ENCODE results near the gene ZFYVE26.

Gene ZFYVE26

DNA sequence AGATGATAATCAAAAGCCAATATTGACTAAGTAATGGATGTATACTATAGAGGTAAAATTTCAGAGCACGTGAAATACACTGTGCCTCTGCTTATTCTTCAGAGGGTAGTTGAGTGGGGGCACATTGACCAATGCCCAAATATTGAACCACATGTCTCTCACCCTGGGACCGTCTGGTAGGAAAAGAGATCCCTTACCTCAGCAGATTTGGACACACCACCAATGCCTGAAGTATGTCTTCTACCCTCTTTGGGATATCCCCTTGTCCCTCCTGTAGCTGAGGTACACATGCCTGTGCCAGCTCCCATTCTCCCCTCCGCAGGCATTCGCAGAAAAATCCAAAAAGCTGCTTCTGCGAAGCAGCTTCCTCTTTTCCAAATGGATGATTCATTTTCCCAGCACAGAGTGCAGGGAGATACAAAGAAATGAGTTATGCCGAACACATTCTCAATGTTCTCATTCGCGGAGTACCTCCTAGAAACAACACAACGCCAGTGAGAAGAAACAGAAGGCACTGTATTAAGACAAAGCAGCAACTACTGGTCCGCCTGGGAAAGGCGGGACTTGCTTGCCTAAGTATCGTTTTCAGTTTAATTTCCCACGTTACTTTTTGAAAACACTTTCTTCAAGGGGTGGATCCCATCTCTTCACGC is 691 bp downstream of the ZFYVE26 start:
- no peak for DNase-seq

DNA sequence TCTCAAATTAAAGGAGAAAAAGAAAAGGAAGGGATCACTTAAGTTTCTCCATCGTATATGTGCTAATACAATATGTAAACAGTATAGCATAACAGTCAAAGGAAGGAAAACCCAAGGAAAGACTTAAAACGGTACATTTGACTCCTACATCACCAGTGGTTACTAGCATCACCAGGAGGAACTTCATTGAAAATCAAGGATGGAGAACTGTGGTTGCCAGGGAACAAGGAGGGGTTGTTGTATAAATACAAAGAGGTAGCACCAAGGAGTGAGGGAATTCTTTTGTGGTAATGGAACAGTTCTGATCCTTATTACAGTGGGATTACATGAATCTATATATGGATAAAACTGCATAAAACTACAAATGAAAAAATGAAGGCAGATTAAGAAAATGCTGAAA is 1.6 kb downstream of the ZFYVE26 start:
- DNase-seq: no peak

DNA sequence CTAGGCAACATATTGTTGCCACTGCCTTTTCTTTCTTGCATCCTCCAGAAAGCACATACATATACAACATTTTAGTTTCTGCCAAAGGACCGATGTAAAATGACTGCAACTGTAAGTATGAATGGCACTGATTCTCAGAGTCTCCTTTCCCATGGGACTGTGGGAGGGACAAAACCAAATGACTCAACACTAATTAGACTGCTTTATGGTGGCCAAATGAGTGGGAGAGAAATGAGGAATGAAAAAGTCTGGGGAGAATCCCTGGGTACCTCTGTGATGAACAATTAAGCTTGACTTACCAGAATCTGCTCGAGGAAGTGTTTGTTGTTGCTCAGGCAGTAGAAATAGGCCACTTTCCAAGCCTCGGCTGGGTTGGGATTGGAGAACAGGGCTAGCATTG is 10.1 kb downstream of the ZFYVE26 start:
- DNase-seq: no peak

DNA sequence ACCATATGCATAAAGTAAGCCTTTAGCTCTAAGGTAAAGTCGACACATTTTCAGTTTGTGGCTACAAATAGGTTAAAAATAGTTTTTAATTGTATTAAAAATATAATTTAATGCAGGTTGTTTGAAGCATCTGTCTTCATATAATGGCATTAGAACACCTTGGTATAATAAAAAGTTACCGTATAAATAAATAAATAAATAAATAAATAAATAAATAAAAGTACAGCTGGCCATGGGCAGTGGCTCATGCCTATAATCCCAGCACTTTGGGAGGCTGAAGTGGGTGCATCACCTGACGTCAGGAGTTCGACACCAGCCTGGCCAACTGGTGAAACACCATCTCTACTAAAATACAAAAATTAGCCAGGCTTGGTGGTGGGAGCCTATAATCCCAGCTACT is 15.6 kb downstream of the ZFYVE26 start:
- no peak for DNase-seq

DNA sequence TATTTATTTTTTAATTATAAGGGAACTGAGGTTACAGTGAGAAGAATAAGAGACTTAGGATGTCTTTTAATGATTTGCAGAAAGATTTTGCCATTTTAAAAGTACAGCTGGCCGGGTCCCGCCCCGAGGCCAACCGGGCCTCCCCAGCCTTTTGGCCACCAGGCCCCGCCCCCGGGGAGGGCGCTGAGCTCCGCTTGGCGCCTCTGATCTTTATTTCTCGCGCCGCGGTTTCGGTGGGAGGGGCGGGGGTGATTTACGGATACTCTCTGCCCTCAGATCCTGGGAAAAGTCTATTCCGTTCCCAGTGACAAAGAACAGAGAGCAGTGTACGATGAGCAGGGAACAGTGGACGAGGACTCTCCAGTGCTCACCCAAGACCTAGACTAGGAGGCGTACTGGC is 17.7 kb downstream of the ZFYVE26 start:
- no peak for DNase-seq

DNA sequence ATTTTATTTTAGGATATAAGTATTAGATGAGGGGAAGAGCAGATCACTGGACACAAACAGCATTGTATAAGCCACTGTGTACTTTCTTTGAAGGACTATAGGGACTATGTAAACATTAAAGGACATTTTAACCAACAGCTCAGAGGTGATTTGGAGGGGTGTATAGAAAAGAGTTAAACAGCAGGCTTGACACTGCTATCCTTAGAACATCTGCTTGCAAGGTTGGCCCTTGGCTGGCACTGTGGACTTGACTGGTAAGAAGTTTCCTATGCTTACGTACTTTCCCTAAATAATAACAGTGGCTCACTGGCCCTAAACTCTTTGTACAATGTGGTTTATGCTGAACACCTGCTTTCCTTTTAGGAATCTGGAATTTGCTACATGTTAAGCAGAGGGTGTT is 28.7 kb downstream of the ZFYVE26 start:
- no peak for DNase-seq

DNA sequence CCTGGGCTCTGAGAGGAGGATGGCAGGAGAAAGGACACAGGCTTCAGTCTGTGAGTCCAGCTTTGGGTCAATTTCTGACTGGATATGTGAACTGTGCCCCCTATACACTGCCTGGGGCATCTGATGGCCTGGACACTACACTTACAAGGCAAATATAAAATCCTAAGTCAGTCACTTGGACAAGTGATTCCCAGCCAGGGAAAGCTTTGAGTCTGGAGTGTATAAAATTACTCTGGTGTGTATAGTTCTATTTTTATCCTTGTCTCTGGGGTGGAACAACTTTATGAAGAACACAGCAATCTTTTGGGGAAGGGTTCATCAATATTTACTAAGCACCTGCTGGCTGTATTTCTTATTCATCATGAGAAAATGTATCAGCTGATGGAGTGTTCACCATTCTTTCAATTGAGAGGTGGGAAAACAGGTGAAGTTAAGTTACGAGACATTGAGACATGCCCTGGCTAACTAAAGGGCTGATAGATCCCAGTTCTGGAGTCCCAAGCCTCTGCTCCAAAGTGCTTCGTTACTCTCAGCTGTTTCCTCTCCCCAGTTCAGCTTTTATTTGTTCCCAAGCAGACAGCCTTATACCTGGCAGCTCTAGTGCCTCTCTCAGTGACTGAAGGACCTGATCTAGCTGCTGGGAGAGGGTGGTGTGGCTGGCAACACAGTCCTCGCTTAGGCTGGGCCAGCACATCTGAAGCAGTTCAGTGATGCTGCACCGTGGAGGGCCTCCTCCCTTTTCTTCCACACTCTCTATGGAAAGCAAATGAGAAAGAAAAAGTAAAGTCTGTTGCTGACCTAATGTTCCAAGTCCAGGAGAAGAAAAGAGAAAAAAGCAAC is 30.9 kb downstream of the ZFYVE26 start:
- DNase-seq: no peak

DNA sequence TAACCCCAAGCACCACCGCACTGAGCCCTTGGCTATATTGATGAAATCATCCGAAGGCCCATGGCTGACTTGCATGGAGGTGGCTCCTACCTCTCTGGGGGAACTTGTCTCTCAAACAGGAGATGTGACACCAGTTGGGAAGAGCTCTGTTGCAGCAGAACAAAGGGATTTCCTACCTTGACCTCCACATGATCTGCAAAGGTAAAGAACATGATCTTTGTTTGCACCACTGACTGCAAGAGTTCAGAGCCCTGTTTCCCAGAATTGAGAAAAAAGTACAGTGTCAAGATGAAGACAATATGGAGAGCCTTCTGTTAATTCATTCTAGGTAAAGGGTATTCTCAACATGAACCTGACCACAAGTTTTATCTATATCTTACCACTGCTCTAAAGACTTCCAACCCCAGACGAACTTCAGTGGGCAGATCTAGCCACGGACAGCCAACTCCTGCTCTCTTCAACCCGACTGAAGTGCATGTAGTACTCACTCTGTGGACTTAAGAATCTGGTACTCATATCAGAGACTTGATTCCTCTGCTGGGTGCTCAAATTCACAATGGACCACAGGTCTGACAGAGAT is 32.1 kb downstream of the ZFYVE26 start:
- DNase-seq: no peak

DNA sequence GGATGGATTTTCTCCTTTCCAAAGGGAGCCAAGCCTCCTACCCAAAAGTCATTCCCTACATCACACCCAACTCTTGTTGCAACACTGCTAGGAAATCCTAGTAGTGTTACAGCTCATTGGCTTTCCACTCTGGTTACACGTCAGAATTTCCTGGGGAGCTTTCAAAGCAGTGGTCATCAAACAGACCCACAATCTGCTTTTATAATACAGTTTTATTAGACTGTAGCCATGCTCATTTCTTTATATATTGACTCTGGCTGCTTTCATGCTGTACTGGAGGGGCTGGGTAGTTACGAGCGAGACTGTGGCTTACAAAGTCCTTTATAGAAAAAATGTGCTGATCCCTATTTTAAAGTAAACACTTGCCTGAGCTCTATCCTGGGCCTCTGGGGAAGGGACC is 34.3 kb downstream of the ZFYVE26 start:
- no peak for DNase-seq

DNA sequence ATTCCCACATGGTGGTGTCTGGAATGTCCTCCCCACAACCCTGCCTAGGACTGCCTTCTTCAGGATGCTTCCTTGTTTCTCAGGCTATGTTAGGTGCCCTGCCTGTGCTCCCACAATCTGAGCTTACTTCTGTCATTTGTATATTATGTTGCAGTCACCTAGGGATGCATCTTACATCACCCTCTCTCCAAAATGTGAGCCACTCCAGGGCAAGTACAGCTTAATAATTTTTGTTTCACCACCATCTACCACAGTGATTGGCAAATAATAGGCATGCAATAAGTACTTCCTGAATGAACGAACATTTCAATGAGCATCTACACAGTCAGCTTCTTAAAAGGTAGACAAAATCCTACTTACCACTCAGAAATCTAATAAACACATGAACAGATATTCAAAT is 37.6 kb downstream of the ZFYVE26 start:
- no peak for DNase-seq

DNA sequence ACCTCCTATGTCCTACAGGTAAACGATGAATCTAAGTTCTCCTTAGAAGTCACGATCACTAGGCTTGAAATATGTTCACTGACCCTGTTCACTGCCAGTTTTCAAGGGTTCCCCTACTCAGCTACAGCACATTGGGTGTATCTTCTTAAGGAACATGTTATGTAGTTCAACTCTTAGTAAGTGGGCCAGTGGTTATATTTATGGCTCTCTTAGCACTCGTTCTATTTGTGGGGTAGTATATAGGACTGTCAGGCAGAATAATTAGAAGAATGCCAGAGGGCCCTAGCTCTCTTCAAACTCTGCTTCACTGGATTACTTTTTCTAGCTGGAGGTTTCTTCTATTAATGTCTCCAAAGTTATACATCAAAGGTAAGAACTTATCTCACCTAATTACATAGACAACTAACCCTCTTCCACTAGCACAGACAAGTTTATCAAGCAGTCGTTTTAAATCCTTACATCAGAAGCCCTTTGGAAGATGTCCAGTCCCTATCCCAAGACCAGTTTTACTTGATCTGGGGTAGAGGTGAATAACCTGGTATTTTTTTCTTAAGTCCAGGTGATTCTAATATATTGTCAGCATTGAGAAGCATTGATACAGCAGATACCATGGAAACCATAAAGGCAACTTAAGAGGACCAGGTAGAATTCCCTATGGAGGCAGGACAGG is 39.6 kb downstream of the ZFYVE26 start:
- no peak for DNase-seq

DNA sequence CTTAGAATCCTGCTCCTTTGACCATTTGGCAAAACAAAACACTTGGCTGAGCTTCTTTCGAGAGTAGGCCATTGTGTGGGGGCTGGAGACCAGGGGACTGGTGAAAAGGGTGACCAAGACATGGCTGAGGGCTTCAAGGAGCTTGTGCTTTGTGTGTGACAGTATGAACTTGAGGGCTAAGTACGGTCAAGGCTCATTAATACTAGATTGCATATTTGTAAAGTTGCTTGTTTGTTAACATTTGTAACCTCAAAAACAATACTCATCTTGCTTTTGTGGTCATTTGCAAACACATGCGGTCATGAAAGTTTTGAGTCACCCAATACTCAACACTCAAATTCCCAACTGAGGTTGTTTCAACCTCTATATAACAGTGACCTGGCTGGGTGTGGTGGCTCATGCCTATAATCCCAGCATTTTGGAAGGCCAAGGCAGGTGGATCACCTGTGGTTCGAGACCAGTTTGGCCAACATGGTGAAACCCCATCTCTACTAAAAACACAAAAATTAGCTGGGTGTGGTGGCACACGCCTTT is 42.5 kb downstream of the ZFYVE26 start:
- DNase-seq: no peak

DNA sequence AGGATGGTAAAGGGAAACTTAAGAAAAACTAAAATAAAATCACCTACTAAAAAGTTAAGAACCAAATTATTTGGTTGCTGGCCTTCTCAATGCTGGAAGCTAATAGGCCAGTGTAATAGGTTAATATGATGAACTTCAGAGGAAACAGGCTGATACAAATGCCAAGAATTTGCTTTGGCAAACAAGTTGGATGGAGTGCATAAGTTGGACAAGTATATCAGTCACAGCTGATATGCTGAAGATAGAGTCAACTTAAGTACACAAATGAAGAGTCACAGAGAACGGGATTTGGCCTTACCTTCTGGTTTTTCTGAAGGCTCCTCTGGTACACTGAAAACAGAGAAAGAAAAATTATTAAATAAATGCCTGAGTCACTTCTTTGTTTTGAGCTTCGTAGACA is 48.2 kb downstream of the ZFYVE26 start:
- DNase-seq: no peak

DNA sequence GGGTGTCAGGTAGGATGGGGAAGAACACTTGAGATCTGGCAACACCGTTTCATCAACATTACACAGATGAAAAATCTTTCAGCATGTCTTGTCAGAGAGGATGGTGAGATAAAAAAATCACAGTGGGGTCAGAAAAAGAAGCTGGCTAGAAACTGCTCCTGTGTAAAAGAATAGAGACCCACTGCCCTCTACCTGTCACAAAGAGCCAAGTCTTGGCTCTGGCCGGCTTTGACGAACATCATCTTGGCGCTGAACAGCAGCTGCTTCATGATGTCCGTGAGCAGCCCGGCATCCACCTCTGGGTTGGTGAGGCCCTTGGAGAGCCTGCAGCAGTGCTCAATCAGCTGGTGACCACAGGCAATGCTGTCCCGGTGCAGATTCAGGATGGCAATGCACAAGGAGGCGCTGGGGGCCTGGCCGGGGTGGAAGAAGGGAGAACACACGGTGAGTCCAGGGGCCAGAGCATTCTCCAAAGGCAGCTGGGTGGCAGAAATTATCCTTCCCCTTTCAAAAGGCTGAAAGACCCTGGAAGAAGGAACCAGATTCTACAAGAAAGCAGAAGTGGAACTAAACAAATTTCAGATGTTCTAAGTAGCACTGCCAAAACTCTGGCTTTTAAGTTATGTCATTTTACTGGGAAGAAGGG is 50.2 kb downstream of the ZFYVE26 start:
- no peak for DNase-seq

DNA sequence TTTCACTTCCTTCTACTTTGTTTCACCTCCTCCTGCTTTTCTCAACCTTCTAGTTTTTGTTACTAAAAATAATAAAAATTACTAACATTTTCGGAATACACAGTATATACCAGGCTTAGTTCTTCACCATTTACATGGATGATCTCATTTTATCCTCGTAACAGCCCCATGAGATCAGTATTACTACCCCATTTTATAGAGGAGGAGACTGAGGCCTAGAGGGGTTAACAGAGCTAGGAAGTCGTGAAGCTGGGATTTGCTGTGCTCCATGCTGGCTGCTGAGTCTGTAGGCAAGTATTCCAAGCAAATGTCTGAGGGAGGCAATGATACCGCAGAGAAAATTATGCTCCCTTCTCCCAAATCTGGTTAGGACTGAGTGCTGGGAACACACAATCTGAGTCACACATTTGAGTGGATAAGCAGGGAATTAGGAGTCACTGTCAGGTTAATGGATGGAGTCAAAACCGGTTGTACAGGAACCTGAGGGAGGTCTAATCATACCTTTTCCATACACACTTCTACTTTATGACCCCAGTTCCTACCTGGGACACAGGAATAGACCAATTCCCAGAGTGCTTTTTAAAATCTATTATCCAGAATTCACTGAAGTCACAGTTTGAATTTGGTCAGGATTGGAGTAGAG is 51.1 kb downstream of the ZFYVE26 start:
- no peak for DNase-seq

DNA sequence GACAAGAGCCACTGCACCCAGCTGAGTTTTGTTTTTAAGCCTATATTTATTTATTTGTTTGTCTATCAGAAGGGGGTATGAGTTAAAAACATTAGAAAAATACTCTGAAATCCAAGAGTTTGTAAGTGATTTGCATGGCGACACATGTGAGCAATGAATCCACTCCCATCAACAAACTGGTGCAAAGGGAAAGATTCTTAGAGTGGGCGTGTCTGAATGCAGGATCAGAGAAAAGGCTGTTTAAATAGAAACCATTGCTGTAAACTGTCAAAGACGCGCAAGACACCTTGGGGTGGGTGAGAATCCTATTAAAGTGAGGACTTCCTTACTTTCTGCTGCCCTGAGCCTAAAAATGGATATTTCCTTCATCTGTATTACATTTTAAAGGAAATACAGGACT is 51.9 kb downstream of the ZFYVE26 start:
- no peak for DNase-seq

DNA sequence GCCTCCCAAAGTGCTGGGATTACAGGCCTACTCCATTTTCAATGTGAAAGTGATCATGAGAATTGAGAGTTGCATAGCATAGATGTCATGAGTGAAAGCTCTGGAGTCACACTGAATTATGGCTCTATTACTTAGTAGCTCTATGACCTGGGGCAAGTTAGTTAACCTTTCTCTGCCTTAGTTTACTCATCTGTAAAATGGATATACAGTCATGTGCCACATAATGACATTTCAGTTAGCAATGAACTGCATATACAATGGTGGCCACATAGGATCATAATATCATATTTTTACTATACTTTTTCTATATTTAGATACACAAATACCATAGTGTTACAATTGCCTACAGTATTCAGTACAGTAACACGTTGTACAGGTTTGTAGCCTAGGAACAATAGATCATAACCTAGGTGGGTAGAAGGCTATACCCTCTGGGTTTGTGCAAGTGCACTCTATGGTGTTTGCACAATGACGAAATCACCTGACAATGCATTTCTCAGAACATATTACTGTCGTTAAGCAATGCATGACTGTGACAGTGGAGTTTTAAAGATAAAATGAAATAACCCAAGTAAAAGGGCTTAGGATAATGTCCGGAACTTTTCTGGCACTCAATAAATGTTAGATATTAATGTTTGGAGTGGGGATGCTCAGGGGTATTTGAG is 53.1 kb downstream of the ZFYVE26 start:
- peak; percentile 22 for DNase-seq

DNA sequence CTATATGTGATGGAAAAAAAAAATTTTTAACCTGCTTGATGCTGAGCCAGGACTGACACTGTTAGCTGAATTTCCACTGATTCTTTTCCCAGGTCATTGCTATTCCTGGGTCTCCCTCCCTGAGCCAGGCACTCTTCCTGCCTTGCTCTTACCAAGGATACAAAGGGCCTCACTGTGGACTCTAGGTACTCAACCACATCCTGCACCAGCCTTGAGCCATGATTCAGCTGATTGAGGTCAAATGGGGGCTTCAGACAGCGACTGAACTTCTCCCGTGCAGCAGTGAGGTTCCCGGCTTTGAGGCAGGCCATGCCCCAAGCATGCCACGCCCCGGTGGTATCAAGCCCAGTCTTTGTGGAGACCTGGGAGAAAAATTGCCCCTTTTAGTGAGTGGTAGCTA is 54.3 kb downstream of the ZFYVE26 start:
- DNase-seq: no peak

DNA sequence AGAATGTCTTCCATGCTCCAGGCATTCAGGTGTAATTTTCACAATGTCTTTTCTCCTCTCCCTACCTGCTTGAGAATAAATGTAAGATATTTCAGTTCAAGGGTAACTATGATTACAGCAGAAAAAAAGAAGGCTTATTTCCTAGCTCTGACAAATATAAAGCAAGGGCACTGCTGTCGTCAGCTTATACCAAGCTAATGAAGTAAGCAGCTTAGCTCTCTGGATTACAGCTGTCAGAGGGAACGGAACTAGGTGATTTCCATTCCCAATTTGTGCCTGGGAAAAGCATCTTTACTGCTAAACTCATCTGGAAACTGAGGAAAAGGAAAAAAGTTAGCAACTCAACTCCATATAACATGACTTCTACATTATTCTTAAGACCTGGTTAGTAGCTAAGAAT is 56.5 kb downstream of the ZFYVE26 start:
- no peak for DNase-seq

DNA sequence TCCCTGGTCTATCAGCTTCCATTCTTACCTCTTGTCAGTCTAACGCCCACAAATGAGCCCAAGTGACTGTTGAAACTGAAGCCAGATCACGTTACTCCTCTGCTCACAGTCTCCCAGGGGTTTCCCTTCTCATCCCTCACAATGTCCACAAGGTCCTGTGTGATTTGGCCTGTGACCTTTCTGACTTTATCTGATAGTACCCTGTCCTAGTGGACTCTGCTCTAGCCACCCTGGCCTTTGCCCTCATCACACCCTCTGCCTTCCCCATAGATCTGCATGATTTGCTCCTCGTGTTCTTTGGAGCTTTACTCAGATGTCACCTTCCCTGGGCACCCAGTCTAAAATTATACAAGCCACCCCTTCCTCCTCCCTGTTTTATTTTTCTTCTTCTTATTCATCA is 59.2 kb downstream of the ZFYVE26 start:
- no peak for DNase-seq

DNA sequence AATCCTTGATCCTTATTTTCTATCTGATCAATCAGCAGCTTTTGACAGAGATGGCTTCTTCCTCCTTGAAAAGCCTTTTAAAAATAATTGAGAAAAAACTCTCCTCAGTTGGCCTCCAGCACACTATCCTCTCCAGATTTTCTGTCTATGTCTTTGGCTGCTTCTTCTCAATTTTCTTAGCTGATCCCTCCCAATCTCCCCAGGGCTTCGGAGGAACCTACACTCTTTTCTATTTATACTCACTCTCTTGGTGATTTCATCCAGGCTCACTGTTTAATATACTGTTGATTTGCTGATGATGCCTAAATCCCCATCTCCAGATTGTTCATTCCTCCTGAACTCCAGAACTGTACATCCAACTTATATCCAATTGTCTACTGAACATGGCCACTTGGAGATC is 59.9 kb downstream of the ZFYVE26 start:
- no peak for DNase-seq

Data from NCI-H2029 (cell line).